Activated naive CD4-positive, alpha-beta T cell treated with Interleukin-2 at 50 U/mL for 16 hours (primary cell): ENCODE data around the gene KCNK13.
"Not testable (repeated sequence)": the region's sequence is repeated elsewhere in the genome, so short reads cannot be mapped to it uniquely, and the experiment has no call there.

ENCODE experiments used
- DNase-seq: peaks from one replicate; pipeline ENCODE4 v3.0.0-alpha.2; 2020

Gene KCNK13

GRCh38 chr14:90061685-90062126 lies at the start of gene KCNK13:
TSS of gene KCNK13 (plus strand) at chr14:90061994. CDS start at chr14:90062206, 212 bp downstream.
- DNase-seq = no peak

DNA sequence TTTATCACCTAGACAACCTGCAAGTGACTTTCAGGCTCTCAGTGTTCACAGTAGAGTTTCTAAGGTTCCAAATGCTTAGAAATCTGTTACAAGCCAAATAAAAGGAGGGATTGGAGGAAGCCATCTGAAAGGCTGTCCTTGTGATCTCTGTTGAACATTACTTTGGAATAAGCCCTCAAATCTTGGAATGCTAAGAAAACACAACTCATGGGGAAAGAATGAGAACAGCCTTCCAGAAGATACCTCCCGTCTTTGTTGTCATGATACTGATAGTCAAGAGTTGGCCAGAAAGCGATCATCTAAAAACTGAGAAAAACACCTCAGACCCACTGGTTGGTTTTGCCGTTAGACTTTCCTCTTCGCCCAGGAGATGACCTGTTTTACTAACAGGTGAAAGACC lies 44.4 kb upstream of the KCNK13 start:
- DNase-seq = no peak

DNA sequence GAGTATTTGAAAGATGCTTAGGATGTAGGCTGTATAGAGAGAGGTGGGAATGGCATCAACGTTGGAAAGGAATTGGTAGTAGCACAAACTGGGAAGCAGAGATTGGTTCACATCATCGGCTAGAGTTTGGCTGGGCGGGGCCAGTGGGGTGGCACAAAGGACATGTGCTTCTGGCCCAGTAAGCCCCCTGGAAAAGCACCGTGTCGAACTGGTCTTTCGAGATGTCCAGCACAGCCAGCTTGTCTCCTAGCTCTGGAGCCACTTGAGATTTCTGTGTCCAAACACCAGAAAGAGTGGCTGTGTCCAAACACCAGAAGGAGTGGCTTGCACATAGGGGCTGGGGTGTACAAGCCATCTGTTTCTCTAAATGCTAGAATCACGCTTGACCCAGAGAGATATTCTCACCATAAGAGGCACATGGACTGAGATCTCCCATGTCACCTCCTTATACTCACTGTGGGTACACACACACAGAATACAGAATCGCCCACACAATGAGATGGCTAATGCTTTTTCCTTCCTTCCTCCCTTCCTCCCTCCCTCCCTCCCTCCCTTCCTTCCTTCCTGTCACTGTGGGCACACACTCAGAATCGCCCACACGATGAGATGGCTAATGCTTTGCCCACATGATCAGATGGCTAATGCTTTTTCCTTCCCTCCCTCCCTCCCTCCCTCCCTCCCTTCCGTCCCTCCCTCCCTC lies 41.8 kb upstream of the KCNK13 start:
- DNase-seq = no peak

DNA sequence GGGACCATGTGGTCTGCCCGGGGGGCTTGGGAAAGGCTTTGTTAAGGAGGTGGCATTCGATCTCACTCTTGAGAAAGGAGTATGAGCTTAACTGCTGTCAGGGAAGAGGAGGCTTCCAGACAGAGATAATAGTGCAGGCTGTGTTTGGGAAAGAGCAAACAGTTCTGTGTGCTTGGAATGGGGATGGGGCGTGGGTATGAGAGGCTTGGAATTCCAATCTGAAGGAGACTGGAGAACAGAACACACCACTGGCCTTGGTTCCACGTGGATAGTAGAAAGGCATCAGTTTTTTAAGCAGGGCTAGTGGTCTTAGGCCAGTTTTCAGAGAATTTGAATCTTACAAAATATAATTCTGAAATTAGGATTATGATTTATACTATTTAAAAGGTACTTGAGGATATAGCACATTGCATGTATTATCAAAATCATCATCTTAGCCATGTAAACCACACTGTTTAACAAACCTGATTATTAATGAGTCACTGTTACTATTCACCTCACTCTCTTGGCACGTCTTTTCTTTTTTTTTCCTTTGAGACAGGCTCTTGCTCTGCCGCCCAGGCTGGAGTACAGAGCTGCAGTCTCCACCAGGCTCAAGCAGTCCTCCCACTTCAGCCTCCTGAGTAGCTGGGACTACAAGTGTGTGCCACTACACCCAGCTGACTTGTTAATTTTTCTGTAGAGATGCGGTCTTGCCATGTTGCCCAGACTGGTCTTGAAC lies 38.5 kb upstream of the KCNK13 start:
- DNase-seq = no peak

GRCh38 chr14:90024910-90025309 lies 36.9 kb upstream of the KCNK13 start:
- DNase-seq = no peak

GRCh38 chr14:90026608-90027007 lies 35.2 kb upstream of the KCNK13 start:
- DNase-seq = not testable (repeated sequence)

DNA sequence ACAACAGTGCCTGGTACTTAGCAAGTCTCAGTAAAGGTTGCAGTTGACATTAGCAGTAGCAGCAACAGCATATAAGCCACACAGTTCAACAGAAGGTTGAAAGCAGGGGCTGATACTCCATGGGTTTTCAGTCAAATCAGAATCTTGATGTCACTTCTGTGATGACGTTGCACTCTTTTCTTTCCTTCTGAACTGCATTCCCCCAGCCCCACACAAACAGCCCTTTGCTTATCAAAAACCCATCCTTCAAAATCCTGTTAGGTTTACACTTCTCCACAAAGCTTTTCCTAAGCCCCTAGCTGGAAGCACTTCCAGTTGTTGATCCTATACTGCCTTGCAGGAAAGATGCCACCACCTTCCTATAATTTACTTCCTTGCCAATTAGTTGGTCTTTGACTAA lies 34.0 kb upstream of the KCNK13 start:
- DNase-seq = no peak

GRCh38 chr14:90034156-90034555 lies 27.6 kb upstream of the KCNK13 start:
- no peak for DNase-seq

DNA sequence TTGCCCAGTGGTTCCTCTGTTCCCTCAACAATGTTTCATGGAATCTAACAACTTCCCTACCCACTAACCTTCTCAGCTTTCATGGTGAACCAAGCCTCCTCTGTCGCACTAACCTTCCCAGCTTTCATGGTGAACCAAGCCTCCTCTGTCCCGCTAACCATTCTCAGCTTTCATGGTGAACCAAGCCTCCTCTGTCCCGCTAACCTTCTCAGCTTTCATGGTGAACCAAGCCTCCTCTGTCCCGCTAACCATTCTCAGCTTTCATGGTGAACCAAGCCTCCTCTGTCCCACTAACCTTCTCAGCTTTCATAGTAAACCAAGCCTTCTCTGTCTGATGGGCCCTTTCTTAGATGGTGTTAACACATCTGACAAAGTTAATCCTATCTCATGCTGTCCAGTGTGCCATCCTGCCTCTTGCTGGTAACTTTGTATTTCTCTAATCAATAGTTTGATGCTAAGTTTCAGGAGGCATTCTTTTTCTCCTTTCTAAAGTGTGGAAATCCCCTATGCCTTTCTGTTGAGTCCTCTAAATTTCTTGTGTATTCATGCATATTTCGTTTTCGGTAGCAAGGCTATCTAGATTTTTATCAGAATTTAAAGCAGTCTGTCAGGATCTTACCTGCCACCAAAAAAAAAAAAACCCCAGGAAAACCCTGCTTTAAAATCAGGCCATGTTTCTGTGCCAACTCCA lies 26.8 kb upstream of the KCNK13 start:
- DNase-seq = no peak

DNA sequence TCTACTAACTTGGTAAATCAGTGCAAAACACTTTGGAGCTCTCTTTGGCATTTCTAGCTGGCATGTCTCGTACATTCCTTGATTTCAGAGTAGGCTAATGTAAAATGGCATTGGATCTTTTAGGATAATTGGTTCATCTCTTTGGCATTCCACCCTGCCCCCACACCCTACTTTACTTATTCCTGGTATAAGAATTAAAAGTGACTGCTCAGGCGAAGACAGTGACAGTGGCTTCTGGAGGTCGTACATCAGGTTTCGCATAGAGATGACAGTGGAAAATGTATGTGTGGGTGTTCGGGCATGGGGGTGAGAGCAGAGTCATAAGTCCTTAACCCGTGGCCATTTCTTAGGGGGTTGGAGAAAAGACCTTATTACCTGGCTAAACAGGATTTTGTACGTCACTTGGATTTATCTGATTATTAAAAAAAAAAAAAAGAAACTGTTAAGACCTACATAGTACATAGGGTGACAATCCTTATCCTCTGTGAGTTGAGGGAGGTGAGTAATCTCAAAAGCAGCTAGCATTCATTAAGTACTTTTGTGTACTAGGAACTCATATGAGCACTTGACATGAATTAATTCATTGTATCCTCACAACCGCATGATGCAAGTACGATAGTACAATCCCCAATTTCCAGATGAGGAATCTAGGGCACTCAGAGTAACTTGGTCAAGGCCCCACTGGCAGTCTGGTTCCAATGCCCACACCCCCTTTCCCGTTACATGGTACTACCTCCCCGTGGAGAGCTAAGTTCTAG lies 22.4 kb upstream of the KCNK13 start:
- DNase-seq = no peak

DNA sequence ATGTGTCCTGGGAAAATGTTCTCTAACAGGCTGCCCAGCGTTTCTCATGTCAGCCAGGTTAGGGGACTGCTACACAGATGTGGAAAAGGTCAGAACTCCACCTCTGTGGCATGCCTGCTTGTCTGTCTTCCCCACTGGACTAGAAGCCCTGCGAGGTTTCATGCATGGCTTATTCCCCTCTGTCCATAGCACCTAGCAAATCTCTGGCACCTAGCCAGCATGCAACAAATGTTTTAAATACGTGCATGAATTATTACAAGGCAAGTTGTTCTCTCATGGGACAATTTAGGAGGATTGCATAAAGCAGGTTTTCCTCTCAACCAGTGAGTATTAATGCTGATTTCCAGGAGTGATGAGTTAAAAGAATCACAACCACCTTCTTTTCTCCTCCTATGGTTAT lies 21.4 kb upstream of the KCNK13 start:
- no peak for DNase-seq

DNA sequence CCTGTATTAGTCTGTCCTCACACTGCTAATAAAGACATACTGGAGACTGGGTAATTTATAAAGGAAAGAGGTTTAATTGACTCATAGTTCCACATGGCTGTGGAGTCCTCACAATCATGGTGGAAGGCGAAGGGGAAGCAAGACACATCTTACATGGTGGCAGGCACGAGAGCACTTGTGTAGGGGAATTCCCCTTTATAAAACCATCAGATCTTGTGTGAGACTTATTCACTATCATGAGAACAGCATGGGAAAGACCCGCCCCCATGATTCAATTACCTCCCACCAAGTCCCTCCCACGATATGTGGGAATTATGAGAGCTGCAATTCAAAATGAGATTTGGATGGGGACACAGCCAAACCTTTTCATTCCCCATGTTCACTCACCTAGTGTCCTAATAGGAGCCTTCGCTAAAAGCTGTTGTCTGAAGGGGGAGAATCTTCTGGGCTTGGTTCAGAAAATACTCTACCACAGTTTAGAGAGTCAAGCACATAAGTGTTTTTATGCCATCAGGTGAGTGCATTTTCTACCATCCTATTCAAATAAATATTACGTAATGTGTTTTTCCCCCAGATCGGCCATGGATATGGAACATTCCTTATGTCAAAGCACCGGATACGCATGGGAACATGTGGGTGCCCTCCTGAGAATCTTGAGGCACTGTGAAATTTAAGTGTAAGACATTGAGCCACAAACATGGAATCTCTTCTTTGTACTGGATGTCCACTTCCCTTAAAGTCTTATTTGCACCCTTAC lies 19.1 kb upstream of the KCNK13 start:
- DNase-seq = no peak

DNA sequence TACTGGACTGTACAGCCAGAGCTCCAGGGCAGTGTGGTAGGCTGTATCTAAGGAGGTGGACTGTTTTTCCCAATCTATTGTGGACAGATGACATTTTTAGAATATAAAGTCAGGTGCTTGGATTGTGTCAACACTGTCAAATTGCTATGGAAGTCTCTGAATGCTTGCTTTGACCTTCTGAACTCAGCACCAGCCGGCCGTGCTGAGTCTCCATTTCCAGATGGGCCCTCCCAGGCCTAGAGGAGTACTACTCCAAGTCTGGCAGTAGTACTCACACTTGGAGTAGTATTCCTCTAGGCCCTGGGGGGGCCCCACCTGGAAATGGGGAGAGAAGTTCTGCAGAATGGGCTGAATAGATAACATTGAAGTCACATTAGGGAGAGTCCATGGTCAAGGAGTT lies 16.2 kb upstream of the KCNK13 start:
- DNase-seq = no peak

GRCh38 chr14:90049390-90049789 lies 12.4 kb upstream of the KCNK13 start:
- no peak for DNase-seq

- DNase-seq = no peak
These were observed 11.5 kb upstream of the KCNK13 start for GRCh38 chr14:90050271-90050670.

GRCh38 chr14:90053044-90053443 lies 8.8 kb upstream of the KCNK13 start:
- no peak for DNase-seq

GRCh38 chr14:90054803-90055202 lies 7.0 kb upstream of the KCNK13 start:
- DNase-seq = no peak

GRCh38 chr14:90056826-90057225 lies 5.0 kb upstream of the KCNK13 start:
- no peak for DNase-seq

GRCh38 chr14:90058876-90059458 lies 2.8 kb upstream of the KCNK13 start:
- DNase-seq = no peak

DNA sequence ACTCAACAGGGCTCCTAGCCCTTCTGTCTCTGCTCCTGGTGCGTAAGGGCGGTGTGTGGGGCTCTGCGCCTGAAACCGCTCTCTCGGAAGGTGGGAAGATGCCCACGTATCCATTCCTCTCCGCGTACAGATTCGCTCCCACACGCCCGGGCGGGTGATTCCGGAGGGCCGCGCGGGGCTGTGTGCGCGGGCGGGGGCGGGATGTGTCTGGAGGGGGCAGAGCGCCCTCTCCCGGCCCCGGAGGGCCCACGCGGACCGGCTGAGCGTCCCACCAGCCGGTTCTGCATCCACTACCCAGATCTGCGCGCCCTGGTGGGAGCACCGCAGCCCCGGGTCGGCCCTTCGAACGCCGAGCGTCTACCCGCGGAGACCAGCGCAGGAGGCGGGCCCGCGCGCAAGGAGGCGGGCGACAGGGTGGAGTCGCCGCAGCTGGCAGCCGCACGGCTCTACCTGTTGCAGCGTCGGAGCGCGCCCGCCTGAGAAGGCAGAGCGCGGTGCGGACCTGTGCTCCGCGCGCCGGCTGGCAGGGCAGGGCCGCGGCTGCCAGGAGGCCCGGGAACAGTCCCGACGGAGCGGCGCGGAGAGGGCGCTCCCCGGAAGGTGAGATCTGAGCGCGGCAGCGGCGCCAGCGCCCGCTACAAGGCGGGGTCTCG lies 1.4 kb upstream of the KCNK13 start:
- peak; percentile 47 for DNase-seq

DNA sequence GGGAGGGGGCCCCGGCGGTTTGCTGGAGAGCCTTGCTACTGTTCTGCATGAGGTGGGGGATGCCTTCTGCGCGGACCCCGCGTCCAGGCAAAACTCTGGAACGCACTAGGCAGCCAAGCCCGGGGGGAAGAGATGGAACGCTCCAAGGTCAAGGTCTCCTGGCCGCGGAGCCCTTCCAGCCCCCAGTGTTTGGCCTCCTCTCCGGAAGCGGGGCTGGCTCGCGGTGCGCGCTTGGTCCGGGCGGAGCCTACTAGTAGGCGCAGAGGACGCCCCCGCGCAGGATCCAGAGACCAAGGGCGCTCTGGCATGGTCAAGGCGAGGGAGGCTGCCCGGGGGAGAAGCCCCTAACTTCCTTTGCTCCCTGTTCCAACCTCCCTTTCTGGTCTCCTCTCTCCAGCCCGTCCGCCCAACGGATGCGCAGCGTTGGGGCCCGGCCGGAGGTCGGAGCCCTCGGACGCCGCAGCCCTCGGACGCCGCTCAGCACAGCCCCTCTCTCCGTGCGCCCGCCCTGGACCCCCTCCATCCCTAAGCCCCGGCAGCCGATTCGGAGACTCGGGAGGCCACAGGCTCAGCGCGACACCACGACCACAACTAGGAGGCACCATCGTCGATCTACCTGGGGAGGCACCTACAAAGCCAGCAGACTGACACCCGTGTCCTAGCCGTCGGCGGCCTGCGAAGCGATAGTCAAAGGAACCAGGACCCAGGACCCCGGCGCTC lies 669 bp upstream of the KCNK13 start:
- no peak for DNase-seq
